Activated CD8-positive, alpha-beta memory T cell treated with anti-CD3 and anti-CD28 coated beads for 4 hours (primary cell): ENCODE measurements around the gene FBL.
"Not testable (repeated sequence)": the region's sequence is repeated elsewhere in the genome, so short reads cannot be mapped to it uniquely, and the experiment has no call there.

Experiments
- DNase-seq, 2 donors: peaks; one replicate each; pipeline ENCODE4 v3.0.0-alpha.2; 2020; ENCODE audit warnings: low read depth in 2 of 2

The FBL gene

DNA sequence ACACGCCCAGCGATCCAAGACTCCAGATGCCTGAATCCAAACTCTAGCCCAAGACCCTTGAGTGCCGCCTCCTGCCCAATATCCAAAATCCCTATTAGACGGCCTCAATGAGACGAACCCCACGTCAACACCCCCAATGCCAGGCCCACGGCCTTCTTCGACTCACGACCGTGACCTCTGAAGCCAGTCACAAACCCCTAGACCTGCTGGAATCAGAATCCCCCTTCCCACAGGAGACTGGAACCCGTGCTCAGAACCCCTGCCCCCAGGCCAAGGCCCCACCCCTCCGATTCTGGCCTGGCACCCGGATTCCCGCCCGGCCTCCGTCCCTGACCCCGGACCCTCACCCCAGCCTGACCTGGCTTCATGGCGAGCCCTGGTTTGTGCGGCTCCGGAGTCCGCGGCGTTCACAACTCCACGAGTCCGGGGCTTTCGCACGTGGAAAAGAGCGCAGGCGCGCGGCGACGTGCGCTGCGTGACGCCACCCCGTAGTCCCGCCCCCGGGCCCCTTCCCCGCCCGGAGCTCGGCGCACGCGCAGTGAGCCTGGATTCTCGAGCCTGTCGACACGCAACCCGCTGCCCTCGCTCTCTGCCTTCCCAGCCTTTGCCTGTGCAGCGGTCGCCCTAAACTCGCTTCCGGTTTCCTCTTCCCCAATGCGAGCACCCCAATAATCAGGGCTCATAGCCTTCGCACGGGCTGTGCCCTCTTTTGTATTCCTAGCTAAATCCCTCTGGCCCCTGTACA, at the start of gene FBL:
FBL (minus strand) TSS at position 447 of the 745 bp plus-strand sequence; CDS start at position 368, 79 bp downstream.
- DNase-seq = peak; percentile 94 to 98

DNA sequence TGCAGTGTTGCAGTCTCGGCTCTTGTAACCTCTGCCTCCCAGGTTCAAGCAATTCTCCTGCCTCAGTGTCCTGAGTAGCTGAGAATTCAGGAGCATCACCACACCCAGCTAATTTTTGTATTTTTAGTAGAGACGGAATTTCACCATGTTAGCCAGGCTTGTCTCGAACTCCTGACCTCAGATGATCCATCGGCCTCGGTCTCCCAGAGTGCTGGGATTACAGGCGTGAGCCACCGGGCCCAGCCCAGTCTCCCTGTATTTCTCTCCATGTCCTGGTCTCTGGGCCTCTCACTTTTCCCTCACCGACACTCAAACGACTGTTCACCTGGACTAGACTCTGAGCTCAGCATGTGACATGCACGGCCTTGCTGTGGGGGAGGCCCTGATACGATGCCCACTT, 48.9 kb upstream of the FBL start:
- not testable (repeated sequence) for DNase-seq

DNA sequence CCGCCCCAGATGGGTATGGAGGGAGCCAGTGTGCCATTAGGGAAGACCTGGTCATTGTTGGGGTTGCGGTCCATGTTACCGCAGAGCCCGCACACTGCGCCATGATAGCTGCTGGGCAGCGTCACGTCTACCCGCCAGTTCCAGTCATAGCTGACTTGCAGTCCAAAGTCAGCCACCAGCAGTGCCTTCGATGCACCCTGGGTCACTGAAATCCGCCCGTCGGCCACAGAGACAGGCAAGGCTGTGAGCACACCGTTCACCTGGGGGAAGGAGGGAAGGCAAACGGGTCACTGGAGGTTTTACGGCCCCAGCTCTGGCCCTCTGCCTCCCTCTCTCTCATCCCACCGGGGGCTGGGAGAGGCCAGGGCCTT, 48.0 kb upstream of the FBL start:
- not testable (repeated sequence) for DNase-seq

DNA sequence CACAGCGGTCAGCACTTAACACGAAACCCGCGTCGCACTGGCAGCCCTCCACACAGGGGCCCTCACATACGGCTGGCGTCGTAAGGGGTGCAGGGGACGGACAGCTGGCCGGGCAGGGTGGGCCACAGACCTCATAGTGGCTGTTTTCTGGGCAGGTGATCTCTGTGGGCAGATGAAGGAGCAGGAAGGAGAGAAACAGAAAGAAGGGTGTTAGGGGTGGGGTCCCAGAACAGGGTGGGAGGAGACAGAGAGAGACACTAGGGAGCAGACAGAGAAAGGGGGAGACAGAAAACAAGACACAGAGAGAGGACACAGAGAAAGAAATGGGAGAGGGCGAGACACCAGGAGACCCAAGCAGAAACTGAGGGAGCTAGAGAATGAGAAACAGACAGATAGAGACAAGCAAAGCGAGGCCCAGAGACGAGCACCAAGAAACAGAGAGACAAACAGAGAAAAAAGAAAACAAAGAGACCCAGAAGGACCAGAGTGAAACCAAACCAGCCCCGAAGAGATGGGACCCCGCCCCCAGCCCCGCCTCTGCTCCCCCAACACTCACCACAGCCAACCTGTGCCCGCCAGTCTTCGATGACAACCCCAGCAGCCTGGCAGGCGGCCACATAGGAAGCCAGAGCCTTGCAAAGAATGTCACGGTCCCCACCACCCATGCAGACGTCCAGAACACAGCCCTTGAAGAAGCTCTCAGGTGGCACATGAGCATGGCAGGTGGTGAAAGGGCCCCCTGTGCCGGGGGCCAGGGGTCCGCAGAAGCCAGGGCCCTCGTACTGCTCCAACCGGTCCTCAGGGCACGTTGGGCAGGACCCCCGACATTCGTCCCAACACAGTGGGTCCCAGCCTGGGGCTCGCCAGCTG, 47.4 kb upstream of the FBL start:
- peak in 1 of 2 donors; percentile 68 for DNase-seq

GRCh38 chr19:39892506-39892902, 46.3 kb upstream of the FBL start:
- DNase-seq = not testable (repeated sequence)

DNA sequence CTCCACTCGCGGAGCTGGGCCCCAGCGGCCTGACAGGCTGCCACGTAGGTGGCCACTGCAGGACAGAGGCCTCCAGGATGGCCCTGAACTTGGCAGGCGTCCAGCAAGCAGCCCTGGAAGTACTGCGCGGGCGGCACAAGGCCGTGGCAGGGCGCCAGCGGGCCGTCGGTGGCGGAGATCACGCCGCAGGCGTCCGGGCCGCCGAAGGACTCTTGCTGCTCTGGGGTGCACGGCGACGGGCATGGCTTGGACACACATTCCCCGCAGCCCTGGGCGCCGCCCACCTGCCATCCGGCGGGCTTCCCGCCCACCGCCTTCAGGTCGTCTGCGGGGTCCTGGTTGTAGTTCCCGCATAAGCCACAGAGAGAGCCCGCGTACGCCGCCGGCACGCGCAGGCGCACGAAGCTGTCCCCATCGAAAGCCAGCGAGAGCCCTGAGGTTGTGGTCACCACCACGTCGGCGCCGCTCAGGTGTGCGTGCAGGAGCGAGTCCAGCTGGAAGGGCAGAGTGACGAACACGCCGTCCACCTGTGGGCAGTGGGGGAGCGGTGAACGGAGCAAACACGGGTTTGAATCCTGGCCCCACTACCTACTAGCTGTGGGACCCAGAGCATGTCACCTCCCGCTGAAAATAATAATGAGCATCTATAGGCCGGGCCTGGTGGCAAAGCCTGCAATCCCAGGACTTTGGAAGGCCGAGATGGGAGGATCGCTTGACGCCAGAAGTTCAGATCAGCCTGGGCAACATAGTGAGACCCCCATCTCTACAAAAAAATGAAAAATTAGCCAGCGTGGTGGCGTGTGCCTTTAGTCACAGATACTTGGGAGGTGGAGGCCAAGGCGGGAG, 45.7 kb upstream of the FBL start:
- not testable (repeated sequence) for DNase-seq

DNA sequence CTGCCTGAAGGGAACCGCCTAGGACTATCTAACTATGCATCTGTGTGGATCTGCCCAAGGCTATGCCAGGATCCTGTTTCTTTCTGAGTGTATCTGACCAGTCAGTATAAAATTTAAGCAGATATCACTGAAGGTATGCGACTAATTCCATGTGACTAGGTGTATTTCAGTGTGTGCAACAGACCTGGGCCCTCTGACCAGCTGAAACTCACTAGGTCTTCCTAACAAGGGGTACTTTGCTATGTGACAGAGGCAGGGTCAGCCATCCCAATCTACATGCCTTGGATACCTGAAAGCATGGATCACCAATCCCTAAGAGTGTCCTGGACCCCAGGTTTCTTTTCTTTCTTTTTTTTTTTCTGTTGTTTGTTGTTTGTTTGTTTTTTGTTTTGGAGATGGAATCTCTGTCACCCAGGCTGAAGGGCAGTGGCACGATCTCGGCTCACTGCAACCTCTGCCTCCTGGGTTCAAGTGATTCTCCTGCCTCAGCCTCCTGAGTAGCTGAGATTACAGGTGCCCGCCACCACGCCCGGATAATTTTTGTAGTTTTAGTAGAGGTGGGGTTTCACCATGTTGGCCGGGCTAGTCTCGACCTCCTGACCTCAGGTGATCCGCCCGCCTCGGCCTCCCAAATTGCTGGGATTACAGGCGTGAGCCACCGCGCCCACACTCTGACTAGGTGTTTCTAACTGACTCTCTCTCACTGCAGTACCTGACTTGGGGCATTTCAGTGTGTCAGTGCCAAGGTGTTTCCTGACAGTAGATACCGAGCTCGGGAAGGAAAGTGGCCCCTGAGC, 44.8 kb upstream of the FBL start:
- DNase-seq = no peak

GRCh38 chr19:39889872-39890754, 43.9 kb upstream of the FBL start:
- DNase-seq = not testable (repeated sequence)

- DNase-seq = not testable (repeated sequence)
Observed at GRCh38 chr19:39887456-39887951, 41.3 kb upstream of the FBL start.

- DNase-seq = not testable (repeated sequence)
Observed at GRCh38 chr19:39885821-39886554, 39.8 kb upstream of the FBL start.

DNA sequence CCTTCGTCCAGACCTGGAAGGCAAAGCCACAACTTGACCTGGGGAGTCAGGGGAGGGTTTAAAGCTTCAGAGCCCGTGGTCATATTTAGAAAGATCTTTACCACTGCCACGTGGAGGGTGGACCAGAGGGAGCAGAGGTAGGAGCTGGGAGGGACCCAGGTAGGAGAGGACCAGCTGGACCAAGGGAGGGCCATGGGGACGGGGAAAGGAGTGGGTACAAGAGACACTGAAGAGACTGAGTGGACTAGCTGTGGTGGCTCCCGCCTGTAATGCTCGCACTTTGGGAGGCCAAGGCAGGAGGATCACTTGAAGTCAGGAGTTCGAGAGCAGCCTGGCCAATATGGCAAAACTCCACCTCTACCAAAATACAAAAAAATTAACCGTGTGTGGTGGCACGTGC, 38.5 kb upstream of the FBL start:
- not testable (repeated sequence) for DNase-seq

DNA sequence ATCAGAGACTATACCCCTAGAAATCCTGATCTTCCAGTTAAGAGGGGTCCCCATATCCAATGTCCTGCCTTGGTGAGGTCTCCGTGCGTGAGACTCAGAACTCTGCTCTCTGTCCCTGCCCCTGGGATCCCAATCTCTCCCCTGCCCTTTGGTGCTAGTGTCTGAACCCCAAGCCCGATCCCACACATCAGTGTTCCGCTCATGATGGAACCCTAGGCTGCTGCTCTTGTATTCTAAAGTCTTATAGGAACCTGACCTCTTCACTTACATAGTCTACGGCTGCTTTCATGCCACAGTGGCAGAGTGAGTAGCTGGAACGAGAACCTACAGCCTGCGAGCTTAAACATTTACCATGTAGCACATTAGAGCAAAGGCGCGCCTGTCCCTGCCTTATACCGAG, 36.5 kb upstream of the FBL start:
- DNase-seq = not testable (repeated sequence)

DNA sequence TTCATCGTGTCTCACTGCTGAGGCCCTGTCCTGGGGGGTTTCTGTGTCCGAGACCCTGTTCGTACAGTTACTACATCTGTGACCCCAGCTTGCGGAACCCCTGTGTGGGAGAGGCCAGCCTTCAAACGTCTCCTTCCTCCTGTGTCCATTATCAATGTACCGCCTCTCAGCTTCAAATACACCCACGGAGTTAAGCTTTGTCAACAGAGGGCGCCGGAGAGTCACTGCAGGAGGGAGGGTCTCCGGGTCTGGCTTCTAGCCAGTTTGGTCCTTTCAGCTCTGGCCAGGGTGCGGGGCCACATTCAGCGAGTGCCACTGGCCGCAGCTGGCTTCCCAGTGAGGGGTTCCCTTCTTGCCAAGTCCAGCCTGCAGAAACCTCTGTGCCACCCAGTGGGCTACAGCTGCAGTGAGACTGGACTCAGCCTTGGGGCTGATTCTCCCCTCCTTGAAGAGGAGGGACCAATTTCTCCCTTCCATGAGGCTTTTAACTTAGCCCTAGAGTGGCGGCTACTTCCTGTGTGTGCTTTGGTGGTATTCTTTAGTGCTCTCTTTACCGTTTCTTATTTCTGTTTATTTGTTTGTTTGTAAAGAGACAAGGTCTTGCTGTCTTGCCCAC, 35.4 kb upstream of the FBL start:
- not testable (repeated sequence) for DNase-seq

DNA sequence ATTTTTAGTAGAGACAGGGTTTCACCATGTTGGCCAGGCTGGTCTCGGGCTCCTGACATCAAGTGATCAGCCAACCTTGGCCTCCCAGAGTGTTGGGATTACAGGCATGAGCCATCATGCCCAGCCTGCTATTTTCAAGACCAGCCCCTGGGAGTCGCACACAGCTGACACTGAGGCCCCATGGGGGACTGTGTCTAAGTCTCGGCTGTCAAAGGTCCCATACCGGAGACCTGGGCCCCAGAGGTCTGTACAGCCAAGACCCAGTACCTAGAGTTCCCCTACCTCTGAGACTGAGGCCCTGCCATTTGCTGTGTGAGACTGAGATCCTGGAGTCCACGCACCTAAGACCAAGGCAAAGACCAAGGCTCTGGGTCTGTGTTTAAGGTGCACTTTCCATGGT, 34.1 kb upstream of the FBL start:
- DNase-seq = not testable (repeated sequence)

GRCh38 chr19:39879796-39880195, 33.6 kb upstream of the FBL start:
- not testable (repeated sequence) for DNase-seq

- not testable (repeated sequence) for DNase-seq
Observed at GRCh38 chr19:39878866-39879265, 32.7 kb upstream of the FBL start.

GRCh38 chr19:39878398-39878797, 32.2 kb upstream of the FBL start:
- no peak for DNase-seq

- not testable (repeated sequence) for DNase-seq
Observed at GRCh38 chr19:39877982-39878381, 31.8 kb upstream of the FBL start.

DNA sequence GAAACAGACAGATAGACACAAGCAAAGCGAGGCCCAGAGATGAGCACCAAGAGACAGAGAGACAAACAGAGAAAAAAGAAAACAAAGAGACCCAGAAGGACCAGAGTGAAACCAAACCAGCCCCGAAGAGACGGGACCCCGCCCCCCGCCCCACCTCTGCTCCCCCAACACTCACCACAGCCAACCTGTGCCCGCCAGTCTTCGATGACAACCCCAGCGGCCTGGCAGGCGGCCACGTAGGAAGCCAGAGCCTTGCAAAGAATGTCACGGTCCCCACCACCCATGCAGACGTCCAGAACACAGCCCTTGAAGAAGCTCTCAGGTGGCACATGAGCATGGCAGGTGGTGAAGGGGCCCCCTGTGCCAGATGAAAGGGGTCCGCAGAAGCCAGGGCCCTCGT, 31.3 kb upstream of the FBL start:
- DNase-seq = not testable (repeated sequence)
